Natural killer cell treated with Interleukin-12 subunit alpha and Interleukin-12 subunit beta and Interleukin-15 and Interleukin-18, amount 100 ng/mL, for 72 hours (primary cell): ENCODE results near the gene BICRA. TPM values are rescaled to one million over a fixed set of nuclear protein-coding genes. Genes with fewer than 3 reads are reported as not detected.
"Not testable (repeated sequence)": the region's sequence is repeated elsewhere in the genome, so short reads cannot be mapped to it uniquely, and the experiment has no call there.

ENCODE experiments used
- ATAC-seq, 2 donors: fragments of 150-1000 bp; cut with Tn5 transposase in 1 of 2; sonication (Bioruptor Pico), chemical (Tn5 transposase) in 1 of 2; 2 replicates each; pipeline ENCODE4 v1.10.0; 2021
- DNase-seq: peaks from one replicate; pipeline ENCODE4 v3.0.0; 2022; ENCODE audit warnings: low spot score
- H3K27ac Mint-ChIP-seq, 2 donors: 1 replicate in 1 of 2; 2 replicates in 1 of 2; pipeline ENCODE4 v1.8.0; 2022; ENCODE audit warnings: mixed read lengths in 2 of 2, mild to moderate bottlenecking in 1 of 2, moderate library complexity in 1 of 2
- H3K27me3 Mint-ChIP-seq, 2 donors: 1 replicate in 1 of 2; 2 replicates in 1 of 2; pipeline ENCODE4 v1.8.0; 2022; ENCODE audit warnings: mixed read lengths in 2 of 2
- H3K36me3 Mint-ChIP-seq: one replicate; pipeline ENCODE4 v1.8.0; 2022; ENCODE audit warnings: mixed read lengths
- H3K4me1 Mint-ChIP-seq, 2 donors: 1 replicate in 1 of 2; 2 replicates in 1 of 2; pipeline ENCODE4 v1.8.0; 2022; ENCODE audit warnings: low read depth in 2 of 2, mixed read lengths in 2 of 2, mild to moderate bottlenecking in 1 of 2
- H3K4me3 Mint-ChIP-seq: one replicate; pipeline ENCODE4 v1.8.0; 2022; ENCODE audit warnings: mixed read lengths
- H3K9me3 Mint-ChIP-seq: 2 replicates; pipeline ENCODE4 v1.8.0; 2022; ENCODE audit warnings: mixed read lengths
- total RNA-seq, 2 donors: library from RNA; stranded (reverse); gene quantifications; one replicate each; pipeline ENCODE4 v1.2.3, GENCODE V29; 2022

BICRA gene
- total RNA-seq, 2 donors from 2014 or later = 14.4 to 17.5 TPM

DNA sequence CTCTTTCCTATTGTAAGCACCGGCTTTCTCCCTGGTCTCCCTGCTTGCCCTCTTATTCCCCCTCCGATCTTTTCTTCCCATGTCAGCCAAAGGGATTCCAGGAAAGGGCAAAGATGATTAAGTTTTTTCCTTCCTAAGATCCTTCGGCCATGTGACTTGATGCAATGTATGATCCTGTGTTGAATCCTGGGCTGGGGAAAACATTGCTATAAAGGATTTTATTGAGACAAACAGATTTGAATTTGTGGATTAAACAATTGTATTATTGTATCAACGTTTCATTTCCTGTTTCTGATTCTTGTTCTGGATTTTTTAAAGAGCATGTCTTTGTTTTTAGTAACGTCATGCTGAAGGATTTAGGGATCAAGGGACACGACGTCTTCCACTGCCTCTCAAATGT, 19.1 kb upstream of the BICRA start:
- DNase-seq = no peak
- H3K4me1 Mint-ChIP-seq = no peaks in the 10 kb centered on the region
- peaks cover 8% of the 10 kb centered on the region in 2 donors for H3K27me3 Mint-ChIP-seq
- no peaks in the 10 kb centered on the region for H3K9me3 Mint-ChIP-seq
- no peaks in the 10 kb centered on the region for H3K36me3 Mint-ChIP-seq
- ATAC-seq = no peak
- H3K27ac Mint-ChIP-seq = no peak overlapping the region
- H3K4me3 Mint-ChIP-seq = no peak overlapping the region

DNA sequence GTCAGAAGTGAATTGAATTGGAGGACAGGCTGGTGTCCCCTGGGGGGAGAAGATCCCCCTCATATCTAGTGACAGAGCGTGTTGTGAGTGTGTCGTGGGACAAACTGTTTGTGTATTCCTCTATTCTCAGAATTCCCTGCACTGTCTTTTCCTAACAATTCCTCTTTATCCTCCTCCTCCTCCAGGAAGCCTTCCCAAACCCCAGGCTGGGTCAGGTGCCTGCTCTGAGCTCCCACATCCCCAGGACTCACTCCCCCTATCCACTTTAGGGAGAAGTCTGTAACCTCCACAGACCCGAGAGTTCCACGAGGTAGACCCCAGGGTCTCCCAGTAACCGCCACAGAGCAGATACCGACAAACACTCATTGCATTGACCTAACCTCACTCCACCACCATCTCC, 15.1 kb upstream of the BICRA start:
- no peak for ATAC-seq

DNA sequence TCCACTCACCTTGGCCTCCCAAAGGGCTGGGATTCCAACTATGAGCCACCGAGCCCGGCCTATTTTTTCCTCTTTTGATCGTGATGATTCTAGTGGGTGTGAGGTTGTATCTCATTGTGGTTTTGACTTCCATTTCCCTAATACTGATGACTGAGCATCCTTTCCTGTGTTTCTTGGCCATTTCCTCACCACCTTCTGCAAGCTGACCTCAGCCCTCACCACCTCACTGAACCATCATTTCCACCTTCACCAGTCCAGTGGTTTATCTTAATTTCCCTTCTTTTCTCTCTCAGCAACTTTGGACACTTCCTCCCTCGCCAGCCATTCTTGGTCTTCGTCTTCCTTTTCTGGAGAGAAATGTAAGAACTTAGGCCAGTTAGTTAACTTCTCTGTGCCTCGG, 13.0 kb upstream of the BICRA start:
- Mint-ChIP-seq H3K27me3 (peaks cover 0 to 2% of the 10 kb centered on the region in 2 donors), H3K36me3 (no peaks in the 10 kb centered on the region), H3K4me3 (peak overlapping the region; percentile 49), H3K27ac (peak overlapping the region; percentile 4 to 22), H3K4me1 (peaks cover 24 to 26% of the 10 kb centered on the region in 2 donors), H3K9me3 (no peaks in the 10 kb centered on the region)
- DNase-seq (no peak), ATAC-seq (no peak)

More for the DNA sequence above, 15.1 kb upstream of the BICRA start:
- Mint-ChIP-seq H3K9me3 (no peaks in the 10 kb centered on the region), H3K27ac (no peak overlapping the region), H3K27me3 (peaks cover 8% of the 10 kb centered on the region in 2 donors), H3K4me1 (peaks cover 13 to 16% of the 10 kb centered on the region in 2 donors), H3K36me3 (no peaks in the 10 kb centered on the region), H3K4me3 (no peak overlapping the region)
- no peak for DNase-seq

DNA sequence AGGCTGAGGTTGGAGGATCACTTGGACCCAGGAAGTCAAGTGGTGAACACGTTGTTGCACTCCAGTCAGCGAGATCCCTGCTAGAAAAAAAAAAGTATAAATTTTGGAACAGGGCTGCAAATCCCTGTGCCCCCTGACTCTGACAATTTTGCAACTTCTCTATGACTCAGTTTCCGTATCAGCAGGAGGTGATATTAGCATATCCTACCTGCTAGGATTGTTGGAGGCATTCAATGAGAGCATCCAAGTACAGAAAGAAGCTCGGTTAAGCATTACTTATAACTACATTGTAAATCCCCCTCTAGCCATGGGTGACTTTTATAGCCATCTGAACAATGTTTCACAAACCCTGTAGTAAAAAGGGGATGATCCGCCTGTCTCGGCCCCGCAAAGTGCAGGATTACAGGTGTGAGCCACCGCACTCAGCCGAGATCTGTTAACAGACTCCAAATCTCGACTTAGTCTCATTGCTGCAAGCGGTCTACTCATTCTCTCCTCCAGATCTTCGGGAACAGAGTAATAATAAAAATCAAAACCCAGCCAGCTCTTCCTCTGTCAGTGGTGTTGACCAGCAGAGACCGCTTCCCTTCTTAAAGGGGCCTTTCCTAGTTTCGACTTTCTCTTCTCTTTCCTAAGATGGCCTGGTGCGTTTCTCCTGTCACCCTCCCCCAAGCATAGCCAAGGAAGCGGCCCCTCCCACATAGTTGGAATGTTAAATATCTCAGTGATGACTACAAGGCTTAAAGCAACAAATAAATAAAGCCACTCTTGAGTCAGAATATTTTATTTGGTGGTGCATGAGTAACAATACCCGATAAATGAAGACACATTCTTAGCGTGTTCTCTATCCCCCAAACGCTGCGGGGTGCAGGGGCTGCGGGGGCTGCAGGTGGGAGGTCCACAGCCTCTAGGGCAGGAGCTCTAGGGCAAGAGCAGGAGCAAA, 10.3 kb upstream of the BICRA start:
- Mint-ChIP-seq H3K27ac (peak overlapping the region; percentile 28 to 49), H3K9me3 (no peaks in the 10 kb centered on the region), H3K4me1 (peaks cover 30 to 33% of the 10 kb centered on the region in 2 donors), H3K36me3 (no peaks in the 10 kb centered on the region), H3K27me3 (no peaks in the 10 kb centered on the region), H3K4me3 (peak overlapping the region; percentile 99)
- DNase-seq (no peak), ATAC-seq (no peak)

DNA sequence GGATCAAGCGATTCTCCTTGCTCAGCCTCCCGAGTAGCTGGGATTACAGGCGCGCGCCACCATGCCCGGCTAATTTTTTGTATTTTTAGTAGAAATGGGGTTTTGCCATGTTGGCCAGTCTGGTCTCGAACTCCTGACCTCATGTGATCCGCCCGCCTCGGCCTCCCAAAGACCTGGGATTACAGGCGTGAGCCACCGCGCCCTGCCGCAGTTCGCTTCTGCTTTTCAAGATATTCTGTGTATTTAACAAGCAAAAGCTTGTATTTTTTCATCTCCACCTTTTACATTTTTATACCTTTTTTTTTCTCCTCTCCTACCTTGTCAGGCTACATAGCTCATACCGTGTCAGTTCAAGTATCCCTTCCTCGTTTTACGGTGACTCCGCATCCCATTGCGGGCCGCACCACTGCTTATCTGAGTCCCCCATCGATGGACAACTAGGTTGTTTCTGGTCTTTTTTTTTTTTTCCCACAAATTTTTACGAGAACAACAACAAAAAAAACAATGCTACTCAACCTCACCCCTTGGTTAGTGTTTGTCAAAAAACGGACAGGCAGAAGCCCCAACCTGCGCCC, 9.2 kb upstream of the BICRA start:
- H3K9me3 Mint-ChIP-seq, DNase-seq, H3K27me3 Mint-ChIP-seq, H3K36me3 Mint-ChIP-seq, ATAC-seq: not testable (repeated sequence)
- Mint-ChIP-seq H3K27ac (peak overlapping the region; percentile 79 to 91), H3K4me1 (peaks cover 33 to 39% of the 10 kb centered on the region in 2 donors), H3K4me3 (peak overlapping the region; percentile 99)

DNA sequence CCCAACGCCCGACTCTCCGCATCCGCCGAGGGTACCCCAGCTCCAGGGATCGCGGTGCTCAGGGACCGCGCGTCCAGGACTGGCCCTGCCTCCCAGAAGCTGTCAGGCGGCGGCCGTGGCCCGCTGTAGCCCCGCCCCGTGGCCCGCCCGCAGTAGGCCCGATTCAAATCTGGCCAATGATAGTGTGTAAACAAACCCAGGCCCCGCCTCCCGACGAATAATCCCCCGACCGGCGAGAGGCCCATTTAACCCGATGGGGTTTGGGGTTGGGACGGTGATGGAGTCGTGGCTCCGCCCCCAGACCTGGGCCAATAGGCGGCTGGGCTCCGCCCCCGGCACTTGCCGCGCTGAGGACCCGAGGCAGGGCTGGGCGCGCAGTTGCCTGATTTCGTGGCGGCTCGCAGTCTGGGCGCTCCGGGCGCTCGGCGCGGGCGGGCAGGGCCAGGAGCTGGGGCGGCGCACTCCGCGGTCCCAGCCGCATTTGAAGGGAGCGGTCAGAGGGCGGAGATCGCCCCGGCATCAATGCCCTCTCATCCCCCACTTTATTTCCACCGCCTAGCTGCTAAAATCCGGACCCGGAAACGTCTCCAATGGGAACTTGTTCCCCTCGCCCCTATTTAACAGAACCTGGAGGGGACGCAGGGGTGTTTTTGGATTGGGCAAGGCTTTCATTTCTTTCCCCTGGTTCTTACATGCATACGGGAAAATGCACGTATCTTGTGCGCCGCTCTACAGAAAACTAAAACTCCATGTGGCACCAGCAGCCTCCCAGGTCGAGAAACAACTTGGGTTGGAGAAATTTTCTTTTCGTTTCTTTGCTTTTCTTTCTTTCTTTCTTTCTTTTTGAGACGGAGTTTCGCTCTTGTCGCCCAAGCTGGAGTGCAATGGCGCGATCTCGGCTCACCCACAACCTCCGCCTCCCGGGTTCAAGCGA, 8.4 kb upstream of the BICRA start:
- Mint-ChIP-seq H3K27ac (peak overlapping the region; percentile 79 to 91), H3K4me3 (peak overlapping the region; percentile 99), H3K9me3 (no peaks in the 10 kb centered on the region), H3K36me3 (no peaks in the 10 kb centered on the region), H3K27me3 (no peaks in the 10 kb centered on the region), H3K4me1 (peaks cover 33 to 39% of the 10 kb centered on the region in 2 donors)
- ATAC-seq = peak; percentile 98
- DNase-seq = peak; percentile 99

DNA sequence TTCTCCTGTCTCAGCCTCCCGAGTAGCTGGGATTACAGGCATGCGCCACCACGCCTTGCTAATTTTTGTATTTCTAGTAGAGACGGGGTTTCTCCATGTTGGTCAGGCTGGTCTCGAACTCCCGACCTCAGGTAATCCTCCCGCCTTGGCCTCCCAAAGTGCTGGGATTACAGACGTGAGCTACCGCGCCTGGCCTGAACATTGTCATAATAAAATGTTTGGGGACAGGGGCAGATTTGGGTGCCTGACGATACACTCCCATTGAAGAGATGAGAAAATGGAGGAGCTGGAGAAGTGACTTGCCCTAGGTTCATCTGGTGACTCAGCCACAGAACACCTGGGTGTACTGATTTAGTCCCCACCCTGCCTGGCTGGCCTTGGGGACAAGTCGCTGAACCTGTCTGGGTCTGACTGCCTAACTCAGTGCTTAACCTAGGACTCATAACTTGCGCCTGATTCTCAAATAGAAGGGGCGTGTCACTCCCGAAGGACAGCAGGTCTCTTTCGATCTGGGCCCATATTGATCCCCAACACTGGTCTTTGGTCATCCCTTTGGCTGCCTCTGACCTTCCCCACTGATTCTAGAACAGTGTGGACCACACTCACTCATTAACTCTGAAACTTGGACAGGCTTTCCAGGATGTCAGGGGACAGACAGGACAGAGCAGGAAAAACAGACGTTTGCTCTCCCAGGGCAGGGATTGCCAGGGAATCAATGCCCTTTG, 7.6 kb upstream of the BICRA start:
- peaks cover 25 to 33% of the 10 kb centered on the region in 2 donors for H3K4me1 Mint-ChIP-seq
- DNase-seq (no peak), ATAC-seq (no peak)
- H3K27me3 Mint-ChIP-seq = no peaks in the 10 kb centered on the region
- H3K27ac Mint-ChIP-seq = peak overlapping the region; percentile 79 to 91
- H3K36me3 Mint-ChIP-seq = no peaks in the 10 kb centered on the region
- no peaks in the 10 kb centered on the region for H3K9me3 Mint-ChIP-seq
- peak overlapping the region; percentile 99 for H3K4me3 Mint-ChIP-seq

DNA sequence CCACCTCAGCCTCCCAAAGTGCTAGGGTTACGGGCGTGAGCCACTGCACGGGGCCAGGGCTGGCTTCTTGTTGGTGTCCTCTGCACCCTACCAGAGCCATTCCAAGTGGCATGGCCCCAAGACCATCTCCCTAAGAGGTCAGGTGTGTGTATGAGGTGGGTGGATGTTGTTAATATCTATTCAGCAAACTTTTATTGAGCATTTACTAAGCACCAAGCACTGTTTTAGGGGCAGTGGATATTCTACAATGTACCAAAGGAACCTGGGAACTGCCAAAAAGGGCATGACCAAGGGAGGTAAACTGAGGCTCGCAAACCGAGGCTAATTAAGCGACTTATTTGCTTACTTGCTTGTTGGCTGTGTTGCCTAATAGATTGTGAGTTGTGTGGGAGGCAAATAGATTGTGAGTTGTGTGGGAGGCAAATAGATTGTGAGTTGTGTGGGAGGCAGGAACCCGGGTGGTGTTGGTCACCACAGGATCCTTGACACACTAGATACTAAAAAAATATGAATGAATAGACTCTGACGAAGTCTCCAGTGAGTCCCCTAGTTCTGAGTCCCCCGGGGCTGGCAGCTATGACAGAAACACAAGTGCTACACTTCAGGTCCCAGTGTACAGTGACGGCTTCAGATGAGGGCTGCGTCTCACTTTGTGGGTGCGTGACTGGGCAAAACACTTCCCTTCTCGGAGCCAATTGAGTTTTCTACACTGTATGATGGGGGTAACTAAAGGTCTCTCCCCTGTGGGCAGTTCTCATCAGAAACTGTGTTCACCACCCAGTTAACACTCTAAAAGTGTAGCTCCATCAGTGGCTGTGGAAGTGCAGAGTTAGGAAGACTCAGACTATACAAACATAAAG, 5.0 kb upstream of the BICRA start:
- no peaks in the 10 kb centered on the region for H3K9me3 Mint-ChIP-seq
- no peaks in the 10 kb centered on the region for H3K27me3 Mint-ChIP-seq
- H3K4me3 Mint-ChIP-seq = no peak overlapping the region
- DNase-seq = no peak
- H3K4me1 Mint-ChIP-seq = peaks cover 17 to 32% of the 10 kb centered on the region in 2 donors
- H3K36me3 Mint-ChIP-seq = no peaks in the 10 kb centered on the region
- H3K27ac Mint-ChIP-seq = no peak overlapping the region
- no peak for ATAC-seq

DNA sequence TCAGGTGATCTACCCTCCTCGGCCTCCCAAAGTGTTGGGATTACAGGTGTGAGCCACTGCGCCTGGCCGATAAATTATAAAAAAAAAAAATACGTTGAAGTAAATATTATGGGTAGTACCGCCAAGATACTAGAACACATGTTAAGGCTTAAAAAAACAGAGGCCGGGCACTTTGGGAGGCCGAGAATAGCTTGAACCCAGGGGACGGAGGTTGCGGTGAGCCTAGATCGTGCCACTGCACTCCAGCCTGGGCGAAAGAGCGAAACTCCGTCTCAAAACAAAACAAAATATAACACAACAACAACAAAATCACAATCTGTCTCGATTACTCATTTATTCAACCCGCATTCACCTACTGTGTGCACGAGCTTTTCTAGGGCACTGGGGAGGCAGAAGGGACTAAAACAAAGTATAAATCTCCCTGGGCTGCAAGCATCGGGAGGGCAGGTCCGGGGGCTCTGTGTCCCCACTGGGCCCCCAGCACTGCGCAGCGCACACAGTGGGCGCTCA, 1.3 kb upstream of the BICRA start:
- peak overlapping the region; percentile 79 for H3K4me3 Mint-ChIP-seq
- H3K4me1 Mint-ChIP-seq = peaks cover 12 to 30% of the 10 kb centered on the region in 2 donors
- H3K27me3 Mint-ChIP-seq = no peaks in the 10 kb centered on the region
- H3K36me3 Mint-ChIP-seq = no peaks in the 10 kb centered on the region
- peak overlapping the region; percentile 70 to 72 for H3K27ac Mint-ChIP-seq
- no peaks in the 10 kb centered on the region for H3K9me3 Mint-ChIP-seq
- ATAC-seq (no peak), DNase-seq (no peak)

DNA sequence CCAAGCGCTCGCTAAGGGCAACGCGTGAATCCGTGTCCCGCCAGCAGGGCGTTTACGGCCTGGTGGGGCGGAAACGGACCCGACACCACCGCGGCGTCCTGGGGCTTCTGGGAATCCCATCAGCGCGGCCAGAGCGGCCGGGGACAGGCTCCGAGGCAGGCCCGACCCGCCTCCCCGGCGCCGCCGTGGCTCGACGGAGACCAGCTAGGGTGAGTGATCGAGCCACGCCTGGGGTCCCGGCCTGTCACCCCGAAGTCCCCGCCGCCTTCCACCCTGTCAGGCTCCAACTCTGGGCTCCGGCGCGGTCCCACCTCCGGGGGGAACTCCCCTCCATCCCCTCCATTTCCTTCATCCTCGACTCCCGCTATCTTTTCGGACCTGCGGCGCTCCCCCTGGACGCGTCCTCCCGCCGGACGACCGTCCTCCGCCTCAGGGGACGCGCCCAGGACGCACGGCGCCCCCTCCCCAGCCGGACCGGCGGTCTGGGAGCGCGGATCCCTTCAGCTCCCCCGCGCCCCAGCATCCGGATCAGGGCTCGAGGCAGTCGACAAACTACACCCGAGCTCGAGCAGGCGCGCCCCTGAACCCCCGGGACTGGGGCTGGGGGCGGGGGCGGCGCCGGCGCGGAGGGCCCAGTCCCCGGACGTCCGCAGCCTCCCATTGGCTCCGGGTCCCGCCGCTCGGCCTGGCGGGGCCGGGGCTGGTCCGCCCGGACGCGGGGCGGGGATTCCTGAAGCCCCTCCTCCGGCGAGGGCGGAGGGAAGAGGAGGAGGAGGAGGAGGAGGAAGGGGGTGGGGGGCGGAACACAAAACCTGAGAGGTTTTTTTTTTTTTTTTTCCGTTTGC, 638 bp upstream of the BICRA start:
- Mint-ChIP-seq H3K9me3 (no peaks in the 10 kb centered on the region), H3K4me3 (peak overlapping the region; percentile 79), H3K36me3 (no peaks in the 10 kb centered on the region), H3K4me1 (peaks cover 10 to 28% of the 10 kb centered on the region in 2 donors), H3K27ac (peak overlapping the region; percentile 70 to 72), H3K27me3 (no peaks in the 10 kb centered on the region)
- ATAC-seq (peak; percentile 96 to 97), DNase-seq (peak; percentile 96)
